ENCODE results near the gene USF3. TPM values are rescaled to one million over a fixed set of nuclear protein-coding genes. Genes with fewer than 3 reads are reported as not detected.

Gene USF3
- polyA plus RNA-seq, 3 donors = 1.6 to 4.5 (median 3.3) TPM

DNA sequence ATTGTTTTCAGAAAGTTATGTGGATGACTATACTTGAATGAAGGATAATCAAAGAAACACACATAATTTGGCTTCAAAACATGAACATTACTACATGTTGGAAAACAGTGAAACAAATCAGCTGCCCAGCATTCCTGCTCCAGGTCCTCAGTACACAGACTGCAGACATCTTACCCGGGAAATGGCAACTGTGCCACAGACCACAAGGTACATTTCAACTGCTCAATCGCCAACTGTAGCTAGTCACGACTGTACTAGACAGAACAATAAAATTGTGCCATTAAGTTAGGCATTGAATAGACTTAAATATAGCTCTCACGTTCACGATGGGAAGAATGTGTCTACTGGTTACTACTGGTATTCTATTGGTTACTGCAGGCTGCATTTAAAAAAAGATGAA, 44.6 kb upstream of the USF3 start:
- Mint-ChIP-seq H3K4me1 (peaks cover 41% of the 10 kb centered on the region), H3K4me3 (no peak overlapping the region), H3K36me3 (peaks cover 3 to 10% of the 10 kb centered on the region in 2 donors), H3K27ac (peak overlapping the region in 3 of 7 donors; percentile 8 to 55 (median 47)), H3K27me3 (ENCODE audit: low read depth in 3 of 3) (no peaks in the 10 kb centered on the region), H3K9me3 (no peaks in the 10 kb centered on the region)
- DNase-seq = no peak
- H3K4me2 ChIP-seq (replicated peaks; ENCODE audit: extremely low read depth, low read length, poor library complexity, severe bottlenecking) = no peak overlapping the region
- H3K27ac ChIP-seq (ENCODE audit: low read depth in 1 of 2, low read length in 2 of 2) = peak overlapping the region in 1 of 2 donors; percentile 42
- H2AFZ ChIP-seq (ENCODE audit: insufficient read depth, low read depth, low read length, poor library complexity, severe bottlenecking) = no peak overlapping the region
- H3K4me1 ChIP-seq (ENCODE audit: control insufficient read depth in 1 of 2, insufficient read depth in 2 of 2, low read length in 2 of 2) = peaks cover 11 to 33% of the 10 kb centered on the region in 2 donors
- no peaks in the 10 kb centered on the region for H3K27me3 ChIP-seq (ENCODE audit: control insufficient read depth in 2 of 2, insufficient read depth in 2 of 2, low read length in 2 of 2)
- TF ChIP-seq, protein P1, sequence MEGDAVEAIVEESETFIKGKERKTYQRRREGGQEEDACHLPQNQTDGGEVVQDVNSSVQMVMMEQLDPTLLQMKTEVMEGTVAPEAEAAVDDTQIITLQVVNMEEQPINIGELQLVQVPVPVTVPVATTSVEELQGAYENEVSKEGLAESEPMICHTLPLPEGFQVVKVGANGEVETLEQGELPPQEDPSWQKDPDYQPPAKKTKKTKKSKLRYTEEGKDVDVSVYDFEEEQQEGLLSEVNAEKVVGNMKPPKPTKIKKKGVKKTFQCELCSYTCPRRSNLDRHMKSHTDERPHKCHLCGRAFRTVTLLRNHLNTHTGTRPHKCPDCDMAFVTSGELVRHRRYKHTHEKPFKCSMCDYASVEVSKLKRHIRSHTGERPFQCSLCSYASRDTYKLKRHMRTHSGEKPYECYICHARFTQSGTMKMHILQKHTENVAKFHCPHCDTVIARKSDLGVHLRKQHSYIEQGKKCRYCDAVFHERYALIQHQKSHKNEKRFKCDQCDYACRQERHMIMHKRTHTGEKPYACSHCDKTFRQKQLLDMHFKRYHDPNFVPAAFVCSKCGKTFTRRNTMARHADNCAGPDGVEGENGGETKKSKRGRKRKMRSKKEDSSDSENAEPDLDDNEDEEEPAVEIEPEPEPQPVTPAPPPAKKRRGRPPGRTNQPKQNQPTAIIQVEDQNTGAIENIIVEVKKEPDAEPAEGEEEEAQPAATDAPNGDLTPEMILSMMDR (IDR thresholded peaks at IDR 0.05) = no peak
- peaks cover 98% of the 10 kb centered on the region for H3K79me2 ChIP-seq (ENCODE audit: insufficient read depth, low read length)
- H4K20me1 ChIP-seq (ENCODE audit: insufficient read depth, low read length) = peaks cover 88% of the 10 kb centered on the region
- no peaks in the 10 kb centered on the region for H3K36me3 ChIP-seq (replicated peaks in 1 of 2; ENCODE audit: control insufficient read depth in 1 of 2, insufficient read depth in 2 of 2, low read length in 2 of 2)
- no peak overlapping the region for H3K9ac ChIP-seq (ENCODE audit: insufficient read depth, low read length, poor library complexity, severe bottlenecking)
- no peak overlapping the region for H3K4me3 ChIP-seq (replicated peaks in 1 of 3; ENCODE audit: low read depth in 2 of 3, low read length in 3 of 3)
- no peaks in the 10 kb centered on the region for H3K9me3 ChIP-seq (replicated peaks in 1 of 2; ENCODE audit: control insufficient read depth in 1 of 2, insufficient read depth in 1 of 2, low read length in 2 of 2)
- WGBS (ENCODE audit: insufficient coverage) = 43% methylated on average over 1 of the region's 5 CpGs
- intact Hi-C loops (cut with micrococcal nuclease) = no loop called here

DNA sequence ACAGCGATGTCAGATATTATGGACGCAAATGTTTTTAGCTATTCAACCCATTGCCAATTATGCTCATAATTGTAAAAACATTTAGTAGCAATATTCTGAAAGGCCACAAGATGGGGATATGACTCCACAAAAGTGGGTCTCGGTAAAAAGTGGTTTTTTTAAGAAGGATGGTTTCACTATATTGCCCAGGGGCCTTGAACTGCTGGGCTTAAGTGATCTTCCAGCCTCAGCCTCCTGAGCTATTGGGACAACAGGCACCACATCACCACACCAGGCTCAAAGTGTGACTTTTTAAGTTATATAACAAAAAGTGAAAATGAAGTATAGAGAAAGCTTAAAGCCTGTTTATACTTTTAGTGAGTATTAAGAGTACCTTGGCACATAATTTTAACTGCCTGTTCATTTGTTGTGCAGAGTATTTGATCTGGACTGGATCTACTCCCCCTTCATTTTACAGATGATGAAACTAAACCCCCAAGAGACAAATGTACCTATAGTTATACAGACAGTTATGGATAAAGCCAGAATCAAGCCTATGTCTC, 40.2 kb upstream of the USF3 start:
- TF ChIP-seq, protein P1 (IDR thresholded peaks at IDR 0.05) = peak; percentile 80
- peaks cover 0 to 5% of the 10 kb centered on the region in 2 donors for H3K36me3 ChIP-seq (replicated peaks in 1 of 2; ENCODE audit: control insufficient read depth in 1 of 2, insufficient read depth in 2 of 2, low read length in 2 of 2)
- peaks cover 3 to 12% of the 10 kb centered on the region in 2 donors for H3K36me3 Mint-ChIP-seq
- WGBS (ENCODE audit: insufficient coverage) = no CpG with 5 or more reads among the region's 3 CpGs
- H3K4me1 Mint-ChIP-seq = peaks cover 12% of the 10 kb centered on the region
- H3K9me3 ChIP-seq (replicated peaks in 1 of 2; ENCODE audit: control insufficient read depth in 1 of 2, insufficient read depth in 1 of 2, low read length in 2 of 2) = no peaks in the 10 kb centered on the region
- H3K9ac ChIP-seq (ENCODE audit: insufficient read depth, low read length, poor library complexity, severe bottlenecking) = no peak overlapping the region
- no peak overlapping the region for H3K4me3 ChIP-seq (replicated peaks in 1 of 3; ENCODE audit: low read depth in 2 of 3, low read length in 3 of 3)
- no peak overlapping the region for H3K4me2 ChIP-seq (replicated peaks; ENCODE audit: extremely low read depth, low read length, poor library complexity, severe bottlenecking)
- H2AFZ ChIP-seq (ENCODE audit: insufficient read depth, low read depth, low read length, poor library complexity, severe bottlenecking) = no peak overlapping the region
- no peak overlapping the region for H3K4me3 Mint-ChIP-seq
- peaks cover 100% of the 10 kb centered on the region for H3K79me2 ChIP-seq (ENCODE audit: insufficient read depth, low read length)
- no peaks in the 10 kb centered on the region for H3K27me3 ChIP-seq (ENCODE audit: control insufficient read depth in 2 of 2, insufficient read depth in 2 of 2, low read length in 2 of 2)
- DNase-seq = peak; percentile 54 to 72 (median 60)
- peaks cover 100% of the 10 kb centered on the region for H4K20me1 ChIP-seq (ENCODE audit: insufficient read depth, low read length)
- H3K27ac Mint-ChIP-seq = peak overlapping the region; percentile 11 to 79 (median 47)
- H3K27ac ChIP-seq (ENCODE audit: low read depth in 1 of 2, low read length in 2 of 2) = peak overlapping the region in 1 of 2 donors; percentile 30
- H3K9me3 Mint-ChIP-seq = no peaks in the 10 kb centered on the region
- intact Hi-C loops (cut with micrococcal nuclease) = loop anchor here in 1 of 2 donors (5.0 kb wide), 1 partner anchor 101 kb away; the partner anchor contains the start of gene GRAMD1C
- no peaks in the 10 kb centered on the region for H3K27me3 Mint-ChIP-seq (ENCODE audit: low read depth in 3 of 3)
- peaks cover 0 to 4% of the 10 kb centered on the region in 2 donors for H3K4me1 ChIP-seq (ENCODE audit: control insufficient read depth in 1 of 2, insufficient read depth in 2 of 2, low read length in 2 of 2)
